ENCODE results near the gene ACAD9. TPM values are rescaled to one million over a fixed set of nuclear protein-coding genes. Genes with fewer than 3 reads are reported as not detected.

The ACAD9 gene
- total and polyA plus RNA-seq, 2 donors (not counting 1 experiment from before 2014, with no cell fraction given): 33.6 to 57.6 TPM

DNA sequence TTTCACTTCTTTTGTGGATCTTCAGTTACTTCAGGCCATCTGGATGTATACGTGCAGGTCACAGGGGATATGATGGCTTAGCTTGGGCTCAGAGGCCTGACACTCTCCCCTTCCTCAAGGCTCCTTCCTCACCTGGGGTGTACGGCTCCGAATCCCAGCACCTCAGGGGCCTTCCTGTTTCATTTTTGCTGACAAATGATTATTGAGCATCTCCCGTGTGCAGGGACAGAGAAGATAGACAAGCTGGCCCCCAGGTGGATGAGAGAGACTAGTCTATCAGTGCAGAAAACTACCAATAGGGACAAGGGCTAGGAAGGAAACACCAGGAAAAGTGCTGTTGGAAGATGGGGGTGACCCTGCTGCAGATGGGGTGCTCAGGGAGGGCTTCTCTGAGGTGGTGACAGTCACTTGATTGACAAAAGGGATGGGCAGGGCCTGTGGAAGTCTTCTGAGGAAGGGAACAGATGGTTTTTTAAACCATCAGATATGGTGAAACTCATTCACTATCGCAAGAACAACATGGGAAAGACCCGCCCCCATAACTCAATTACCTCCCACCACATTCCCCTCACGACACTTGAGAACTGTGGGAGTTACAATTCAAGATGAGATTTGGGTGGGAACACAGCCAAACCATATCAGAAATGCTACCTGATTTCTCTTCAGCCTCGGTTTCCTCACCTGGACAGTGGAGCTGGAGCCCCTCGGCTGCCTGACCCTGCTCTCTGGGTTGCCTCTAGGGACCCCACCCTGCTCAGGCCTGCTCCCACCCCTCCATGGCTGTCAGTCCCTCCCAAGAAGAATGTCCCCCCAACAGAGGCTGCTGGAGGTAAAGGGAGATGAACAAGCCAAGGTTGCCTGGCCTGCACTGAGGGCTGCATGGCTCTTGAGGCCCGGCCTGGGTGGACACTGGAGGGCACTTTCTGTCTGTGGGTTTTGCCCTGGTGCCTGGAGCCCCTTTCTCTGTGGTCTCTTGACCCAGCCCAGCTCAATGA lies 37.2 kb upstream of the ACAD9 start:
- ATAC-seq (ENCODE audit: low read depth): no peak
- DNase-seq: no peak
- WGBS (ENCODE audit: insufficient coverage): 78% methylated on average over 5 of the region's 10 CpGs
- Histone ChIP-seq H3K9ac (ENCODE audit: low read length) (no peak overlapping the region), H3K4me3 (ENCODE audit: control extremely low read depth in 1 of 5, extremely low read depth in 1 of 5, insufficient read depth in 1 of 5, low read depth in 2 of 5, low read length in 4 of 5) (no peak overlapping the region), H3K27me3 (replicated peaks in 1 of 4; ENCODE audit: control extremely low read depth in 1 of 4, control insufficient read depth in 3 of 4, insufficient read depth in 4 of 4, low read length in 3 of 4) (no peaks in the 10 kb centered on the region), H3K79me2 (ENCODE audit: control insufficient read depth, insufficient read depth, low read length) (no peaks in the 10 kb centered on the region), H3K36me3 (replicated peaks in 1 of 2; ENCODE audit: control extremely low read depth in 1 of 2, control insufficient read depth in 1 of 2, extremely low read depth in 1 of 2, insufficient read depth in 2 of 2, low read length in 1 of 2) (no peaks in the 10 kb centered on the region), H3K4me2 (replicated peaks; ENCODE audit: low read depth, low read length, poor library complexity, severe bottlenecking) (no peak overlapping the region), H3K4me1 (ENCODE audit: control insufficient read depth in 2 of 2, insufficient read depth in 2 of 2, low read length in 2 of 2) (peaks cover 11 to 17% of the 10 kb centered on the region in 2 donors), H3K9me3 (ENCODE audit: control extremely low read depth in 1 of 3, control insufficient read depth in 2 of 3, insufficient read depth in 1 of 3, low read length in 2 of 3) (no peaks in the 10 kb centered on the region), H3K27ac (ENCODE audit: low read length in 2 of 2) (no peak overlapping the region), H4K20me1 (ENCODE audit: control insufficient read depth, insufficient read depth, low read length, poor library complexity, severe bottlenecking) (no peaks in the 10 kb centered on the region), H2AFZ (ENCODE audit: insufficient read depth, low read depth, low read length, poor library complexity, severe bottlenecking) (no peak overlapping the region)
- H3K9me3 Mint-ChIP-seq (ENCODE audit: insufficient read depth): no peaks in the 10 kb centered on the region
- no peak overlapping the region for H3K4me3 Mint-ChIP-seq
- intact Hi-C loops (cut with micrococcal nuclease): no loop called here
- CTCF ChIA-PET: no interaction called here
- H3K27ac Mint-ChIP-seq: no peak overlapping the region
- POLR2A ChIA-PET: no interaction called here
- TF ChIP-seq EZH2 (IDR thresholded peaks at IDR 0.05; ENCODE audit: borderline replicate concordance, insufficient read depth, low read depth, low read length, poor library complexity, severe bottlenecking): no peak
- TF ChIP-seq, protein P1, sequence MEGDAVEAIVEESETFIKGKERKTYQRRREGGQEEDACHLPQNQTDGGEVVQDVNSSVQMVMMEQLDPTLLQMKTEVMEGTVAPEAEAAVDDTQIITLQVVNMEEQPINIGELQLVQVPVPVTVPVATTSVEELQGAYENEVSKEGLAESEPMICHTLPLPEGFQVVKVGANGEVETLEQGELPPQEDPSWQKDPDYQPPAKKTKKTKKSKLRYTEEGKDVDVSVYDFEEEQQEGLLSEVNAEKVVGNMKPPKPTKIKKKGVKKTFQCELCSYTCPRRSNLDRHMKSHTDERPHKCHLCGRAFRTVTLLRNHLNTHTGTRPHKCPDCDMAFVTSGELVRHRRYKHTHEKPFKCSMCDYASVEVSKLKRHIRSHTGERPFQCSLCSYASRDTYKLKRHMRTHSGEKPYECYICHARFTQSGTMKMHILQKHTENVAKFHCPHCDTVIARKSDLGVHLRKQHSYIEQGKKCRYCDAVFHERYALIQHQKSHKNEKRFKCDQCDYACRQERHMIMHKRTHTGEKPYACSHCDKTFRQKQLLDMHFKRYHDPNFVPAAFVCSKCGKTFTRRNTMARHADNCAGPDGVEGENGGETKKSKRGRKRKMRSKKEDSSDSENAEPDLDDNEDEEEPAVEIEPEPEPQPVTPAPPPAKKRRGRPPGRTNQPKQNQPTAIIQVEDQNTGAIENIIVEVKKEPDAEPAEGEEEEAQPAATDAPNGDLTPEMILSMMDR (IDR thresholded peaks at IDR 0.05): no peak
- H3K4me1 Mint-ChIP-seq: peaks cover 11% of the 10 kb centered on the region
- H3K27me3 Mint-ChIP-seq: no peaks in the 10 kb centered on the region

DNA sequence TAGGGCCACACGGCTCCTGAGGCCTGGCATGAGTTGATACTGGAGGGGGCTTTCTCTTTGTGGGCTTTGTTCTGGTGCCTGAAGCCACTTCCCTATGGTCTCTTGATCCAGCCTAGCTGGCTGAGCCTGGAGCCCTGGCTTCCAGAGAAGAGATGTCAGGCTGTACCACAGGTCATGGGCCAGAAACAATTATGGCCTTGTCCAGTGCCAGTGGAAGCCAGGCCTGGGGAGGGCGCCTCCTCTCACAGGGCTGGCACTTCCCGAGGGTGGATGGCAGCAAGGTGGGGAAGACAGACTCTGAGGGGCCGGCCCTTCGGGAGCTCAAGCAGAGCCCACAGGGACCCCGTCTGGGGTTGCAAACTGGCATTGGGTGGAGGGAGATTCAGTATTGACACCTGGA lies 34.9 kb upstream of the ACAD9 start:
- H3K4me2 ChIP-seq (replicated peaks; ENCODE audit: low read depth, low read length, poor library complexity, severe bottlenecking): no peak overlapping the region
- no peaks in the 10 kb centered on the region for H4K20me1 ChIP-seq (ENCODE audit: control insufficient read depth, insufficient read depth, low read length, poor library complexity, severe bottlenecking)
- H3K36me3 ChIP-seq (replicated peaks in 1 of 2; ENCODE audit: control extremely low read depth in 1 of 2, control insufficient read depth in 1 of 2, extremely low read depth in 1 of 2, insufficient read depth in 2 of 2, low read length in 1 of 2): no peaks in the 10 kb centered on the region
- peaks cover 11 to 17% of the 10 kb centered on the region in 2 donors for H3K4me1 ChIP-seq (ENCODE audit: control insufficient read depth in 2 of 2, insufficient read depth in 2 of 2, low read length in 2 of 2)
- ATAC-seq (ENCODE audit: low read depth) (no peak), DNase-seq (no peak)
- H3K79me2 ChIP-seq (ENCODE audit: control insufficient read depth, insufficient read depth, low read length): no peaks in the 10 kb centered on the region
- Mint-ChIP-seq H3K4me3 (no peak overlapping the region), H3K4me1 (peaks cover 11% of the 10 kb centered on the region), H3K27ac (no peak overlapping the region), H3K27me3 (no peaks in the 10 kb centered on the region), H3K9me3 (ENCODE audit: insufficient read depth) (no peaks in the 10 kb centered on the region)
- no peak overlapping the region for H3K27ac ChIP-seq (ENCODE audit: low read length in 2 of 2)
- no peaks in the 10 kb centered on the region for H3K9me3 ChIP-seq (ENCODE audit: control extremely low read depth in 1 of 3, control insufficient read depth in 2 of 3, insufficient read depth in 1 of 3, low read length in 2 of 3)
- WGBS (ENCODE audit: insufficient coverage): 94% methylated on average over 6 of the region's 6 CpGs
- H3K4me3 ChIP-seq (ENCODE audit: control extremely low read depth in 1 of 5, extremely low read depth in 1 of 5, insufficient read depth in 1 of 5, low read depth in 2 of 5, low read length in 4 of 5): no peak overlapping the region
- POLR2A ChIA-PET: interaction anchor here (0.6 kb wide), 1 partner anchor 271 kb away, joined by 5 read pairs; no protein-coding TSS in a partner anchor
- intact Hi-C loops (cut with micrococcal nuclease): no loop called here
- CTCF ChIA-PET: no interaction called here
- TF ChIP-seq, protein P1 (IDR thresholded peaks at IDR 0.05): no peak
- no peak for TF ChIP-seq EZH2 (IDR thresholded peaks at IDR 0.05; ENCODE audit: borderline replicate concordance, insufficient read depth, low read depth, low read length, poor library complexity, severe bottlenecking)
- H2AFZ ChIP-seq (ENCODE audit: insufficient read depth, low read depth, low read length, poor library complexity, severe bottlenecking): no peak overlapping the region
- no peak overlapping the region for H3K9ac ChIP-seq (ENCODE audit: low read length)
- H3K27me3 ChIP-seq (replicated peaks in 1 of 4; ENCODE audit: control extremely low read depth in 1 of 4, control insufficient read depth in 3 of 4, insufficient read depth in 4 of 4, low read length in 3 of 4): no peaks in the 10 kb centered on the region

Measured in B cell (primary cell).